ENCODE data around the gene USP47.

DNA sequence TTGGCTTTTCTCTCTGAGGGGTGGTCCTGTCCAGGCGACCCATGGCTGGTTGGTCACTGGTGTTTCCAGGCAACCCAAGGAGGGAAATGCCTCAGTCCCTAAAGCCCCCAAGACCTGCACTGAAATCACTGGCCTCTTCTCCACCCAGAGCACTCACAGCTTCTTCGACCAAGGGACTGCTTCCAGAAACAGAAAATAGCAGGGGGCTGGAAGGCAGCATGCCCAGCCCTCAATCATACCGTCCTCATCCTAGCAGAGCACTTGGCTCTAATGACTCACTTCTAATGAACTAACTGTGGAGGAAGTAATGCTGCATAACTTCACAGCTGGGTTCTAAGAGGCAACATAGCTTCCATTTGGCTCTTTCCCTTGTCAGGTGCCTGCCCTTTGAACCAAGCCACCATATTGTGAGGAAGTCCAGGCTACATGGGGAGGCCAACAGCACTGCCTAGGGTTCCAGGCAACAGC, 139.1 kb downstream of the USP47 start:
- no peak for TF ChIP-seq EZH2 (IDR thresholded peaks at IDR 0.05; ENCODE audit: borderline replicate concordance, low read depth, low read length, severe bottlenecking)
- TF ChIP-seq, protein P1, sequence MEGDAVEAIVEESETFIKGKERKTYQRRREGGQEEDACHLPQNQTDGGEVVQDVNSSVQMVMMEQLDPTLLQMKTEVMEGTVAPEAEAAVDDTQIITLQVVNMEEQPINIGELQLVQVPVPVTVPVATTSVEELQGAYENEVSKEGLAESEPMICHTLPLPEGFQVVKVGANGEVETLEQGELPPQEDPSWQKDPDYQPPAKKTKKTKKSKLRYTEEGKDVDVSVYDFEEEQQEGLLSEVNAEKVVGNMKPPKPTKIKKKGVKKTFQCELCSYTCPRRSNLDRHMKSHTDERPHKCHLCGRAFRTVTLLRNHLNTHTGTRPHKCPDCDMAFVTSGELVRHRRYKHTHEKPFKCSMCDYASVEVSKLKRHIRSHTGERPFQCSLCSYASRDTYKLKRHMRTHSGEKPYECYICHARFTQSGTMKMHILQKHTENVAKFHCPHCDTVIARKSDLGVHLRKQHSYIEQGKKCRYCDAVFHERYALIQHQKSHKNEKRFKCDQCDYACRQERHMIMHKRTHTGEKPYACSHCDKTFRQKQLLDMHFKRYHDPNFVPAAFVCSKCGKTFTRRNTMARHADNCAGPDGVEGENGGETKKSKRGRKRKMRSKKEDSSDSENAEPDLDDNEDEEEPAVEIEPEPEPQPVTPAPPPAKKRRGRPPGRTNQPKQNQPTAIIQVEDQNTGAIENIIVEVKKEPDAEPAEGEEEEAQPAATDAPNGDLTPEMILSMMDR (IDR thresholded peaks at IDR 0.05; ENCODE audit: borderline replicate concordance, extremely low read depth, low read length, poor library complexity, severe bottlenecking), result no peak
